NB4 (cell line): ENCODE results near the gene CHAMP1.
A peak's percentile ranks its signal among the peaks of the same experiment; 100 is the strongest.

Experiments
- CTCF ChIP-seq: IDR thresholded peaks from one replicate; pipeline ENCODE4 v1.5.1; 2012; ENCODE audit warnings: low read depth, low read length
- MAX ChIP-seq: IDR thresholded peaks from 2 replicates; pipeline ENCODE4 v1.6.1; 2011; ENCODE audit warnings: low read depth, low read length
- MYC ChIP-seq: IDR thresholded peaks from 2 replicates; pipeline ENCODE4 v1.6.1; 2011; ENCODE audit warnings: low read depth, low read length
- POLR2A ChIP-seq: IDR thresholded peaks from 2 replicates; pipeline ENCODE4 v1.6.1; 2011; ENCODE audit warnings: mild to moderate bottlenecking; ENCODE audit not compliant: insufficient read length; ENCODE audit errors: extremely low read depth

- TF ChIP-seq CTCF (no peak), POLR2A (peak; percentile 95), MYC (peak; percentile 97), MAX (peak; percentile 97)
Observed at GRCh38 chr13:114314074-114314912, at the start of gene CHAMP1.
